Measurements from ENCODE around the gene IKZF5.

DNA sequence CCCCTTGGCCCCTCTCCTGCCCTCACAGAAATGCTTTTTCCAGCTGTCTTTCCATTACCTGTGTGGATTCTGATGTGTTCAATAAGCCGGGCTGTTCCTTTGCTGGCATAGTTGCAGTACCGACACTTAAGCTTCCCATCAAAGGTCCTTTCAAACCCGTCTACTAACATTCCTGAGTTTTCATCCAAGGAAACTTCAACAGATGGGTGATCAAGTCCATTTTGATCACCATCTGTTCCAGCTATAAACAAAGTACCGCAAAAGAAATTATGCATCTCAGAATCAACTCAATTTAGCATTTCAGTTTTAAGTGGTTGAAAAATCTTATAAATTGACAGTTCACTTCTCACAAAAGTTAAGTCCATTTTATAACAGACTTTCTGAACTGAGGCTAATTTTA, 12.7 kb downstream of the IKZF5 start:
- TF ChIP-seq, protein P1, sequence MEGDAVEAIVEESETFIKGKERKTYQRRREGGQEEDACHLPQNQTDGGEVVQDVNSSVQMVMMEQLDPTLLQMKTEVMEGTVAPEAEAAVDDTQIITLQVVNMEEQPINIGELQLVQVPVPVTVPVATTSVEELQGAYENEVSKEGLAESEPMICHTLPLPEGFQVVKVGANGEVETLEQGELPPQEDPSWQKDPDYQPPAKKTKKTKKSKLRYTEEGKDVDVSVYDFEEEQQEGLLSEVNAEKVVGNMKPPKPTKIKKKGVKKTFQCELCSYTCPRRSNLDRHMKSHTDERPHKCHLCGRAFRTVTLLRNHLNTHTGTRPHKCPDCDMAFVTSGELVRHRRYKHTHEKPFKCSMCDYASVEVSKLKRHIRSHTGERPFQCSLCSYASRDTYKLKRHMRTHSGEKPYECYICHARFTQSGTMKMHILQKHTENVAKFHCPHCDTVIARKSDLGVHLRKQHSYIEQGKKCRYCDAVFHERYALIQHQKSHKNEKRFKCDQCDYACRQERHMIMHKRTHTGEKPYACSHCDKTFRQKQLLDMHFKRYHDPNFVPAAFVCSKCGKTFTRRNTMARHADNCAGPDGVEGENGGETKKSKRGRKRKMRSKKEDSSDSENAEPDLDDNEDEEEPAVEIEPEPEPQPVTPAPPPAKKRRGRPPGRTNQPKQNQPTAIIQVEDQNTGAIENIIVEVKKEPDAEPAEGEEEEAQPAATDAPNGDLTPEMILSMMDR (IDR thresholded peaks at IDR 0.05), result no peak
- TF ChIP-seq POLR2A (IDR thresholded peaks at IDR 0.05), result no peak
